MM.1S (cell line): ENCODE results near the gene SLC1A1.

Experiments used
- DNase-seq: peaks from one replicate; pipeline ENCODE4 v3.0.0-alpha.2; 2015
- H2AFZ ChIP-seq: fragments of 300-600 bp; sonication (generic); 2 replicates; pipeline ENCODE4 v1.6.0; 2016; ENCODE audit warnings: antibody characterized with exemption, low read length
- H3F3A ChIP-seq: fragments of 300-600 bp; sonication (generic); 2 replicates; pipeline ENCODE4 v1.6.1; 2016; ENCODE audit warnings: mild to moderate bottlenecking, antibody characterized with exemption, low read length, moderate library complexity, mixed read lengths; ENCODE audit not compliant: insufficient read depth
- H3K27ac ChIP-seq: fragments of 300-600 bp; sonication (generic); 2 replicates; pipeline ENCODE4 v1.5.1; 2016; ENCODE audit warnings: mild to moderate bottlenecking, low read length
- H3K27me3 ChIP-seq: fragments of 300-600 bp; sonication (generic); replicated peaks from 2 replicates; pipeline ENCODE4 v1.6.0; 2016; ENCODE audit warnings: low read length; ENCODE audit not compliant: insufficient read depth
- H3K36me3 ChIP-seq: fragments of 300-600 bp; sonication (generic); replicated peaks from 2 replicates; pipeline ENCODE4 v1.6.1; 2016; ENCODE audit warnings: mild to moderate bottlenecking, low read length, mixed read lengths; ENCODE audit not compliant: insufficient read depth
- H3K4me1 ChIP-seq: fragments of 300-600 bp; sonication (generic); 2 replicates; pipeline ENCODE4 v1.6.1; 2016; ENCODE audit warnings: low read length, mixed read lengths
- H3K4me2 ChIP-seq: fragments of 300-600 bp; sonication (generic); 2 replicates; pipeline ENCODE4 v1.6.0; 2016; ENCODE audit warnings: low read depth, low read length
- H3K4me3 ChIP-seq: fragments of 300-600 bp; sonication (generic); 2 replicates; pipeline ENCODE4 v1.5.1; 2016; ENCODE audit warnings: low read length, mixed read lengths
- H3K79me2 ChIP-seq: fragments of 300-600 bp; sonication (generic); 2 replicates; pipeline ENCODE4 v1.6.1; 2016; ENCODE audit warnings: mixed run types, low read length, mixed read lengths
- H3K9ac ChIP-seq: fragments of 300-600 bp; sonication (generic); 2 replicates; pipeline ENCODE4 v1.6.1; 2016; ENCODE audit warnings: low read length, mixed read lengths
- H3K9me2 ChIP-seq: fragments of 300-600 bp; sonication (generic); replicated peaks from 2 replicates; pipeline ENCODE4 v1.6.1; 2016; ENCODE audit warnings: mild to moderate bottlenecking, low read length, mixed read lengths; ENCODE audit not compliant: insufficient read depth
- H3K9me3 ChIP-seq: fragments of 300-600 bp; sonication (generic); replicated peaks from 2 replicates; pipeline ENCODE4 v1.6.1; 2016; ENCODE audit warnings: mild to moderate bottlenecking, low read length, mixed read lengths; ENCODE audit not compliant: insufficient read depth
- H4K20me1 ChIP-seq: fragments of 300-600 bp; sonication (generic); 2 replicates; pipeline ENCODE4 v1.6.1; 2016; ENCODE audit warnings: mild to moderate bottlenecking, low read length, moderate library complexity, mixed read lengths; ENCODE audit not compliant: insufficient read depth
- EZH2 ChIP-seq: fragments of 300-600 bp; sonication (generic); optimal IDR thresholded peaks from 2 replicates; pipeline ENCODE3; 2017; ENCODE audit warnings: low read depth, mild to moderate bottlenecking, antibody characterized with exemption, low read length, mixed read lengths
- EZH2phosphoT487 ChIP-seq: fragments of 300-600 bp; sonication (generic); IDR thresholded peaks from 2 replicates; pipeline ENCODE4 v1.6.1; 2018; ENCODE audit warnings: antibody characterized with exemption, low read length
- TF ChIP-seq, protein P1 (sequence below): fragments of 300-600 bp; sonication (generic); IDR thresholded peaks from 2 replicates; pipeline ENCODE4 v1.5.1; 2016; ENCODE audit warnings: antibody characterized with exemption, low read length, mixed read lengths

SLC1A1 gene

DNA sequence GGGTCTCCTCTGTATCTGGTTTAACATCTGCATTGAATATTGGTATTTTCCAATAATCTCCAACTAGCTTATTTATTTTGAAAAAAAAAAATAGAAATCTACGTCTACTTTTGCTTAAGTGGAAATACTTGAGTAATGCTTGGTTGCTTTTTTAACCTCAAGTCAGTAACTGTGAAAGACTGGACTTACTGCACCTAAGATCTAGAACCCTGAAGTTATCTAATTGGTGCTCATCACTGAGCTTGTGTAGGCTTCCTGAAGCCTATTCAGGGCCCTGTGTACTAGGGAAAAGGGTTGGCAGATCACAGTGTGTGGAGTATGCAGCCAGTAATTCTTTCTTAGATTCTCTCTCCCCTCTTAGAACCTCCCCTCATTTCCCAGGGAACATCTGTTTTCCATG lies 16.2 kb downstream of the SLC1A1 start:
- Histone ChIP-seq H2AFZ (no peak overlapping the region), H3K4me3 (no peak overlapping the region), H4K20me1 (no peaks in the 10 kb centered on the region), H3K79me2 (no peaks in the 10 kb centered on the region), H3K9ac (no peak overlapping the region), H3K4me1 (no peaks in the 10 kb centered on the region), H3K27me3 (no peaks in the 10 kb centered on the region), H3K4me2 (no peak overlapping the region), H3K9me2 (no peaks in the 10 kb centered on the region), H3F3A (no peaks in the 10 kb centered on the region), H3K36me3 (no peaks in the 10 kb centered on the region), H3K9me3 (no peaks in the 10 kb centered on the region), H3K27ac (no peak overlapping the region)
- TF ChIP-seq, protein P1, sequence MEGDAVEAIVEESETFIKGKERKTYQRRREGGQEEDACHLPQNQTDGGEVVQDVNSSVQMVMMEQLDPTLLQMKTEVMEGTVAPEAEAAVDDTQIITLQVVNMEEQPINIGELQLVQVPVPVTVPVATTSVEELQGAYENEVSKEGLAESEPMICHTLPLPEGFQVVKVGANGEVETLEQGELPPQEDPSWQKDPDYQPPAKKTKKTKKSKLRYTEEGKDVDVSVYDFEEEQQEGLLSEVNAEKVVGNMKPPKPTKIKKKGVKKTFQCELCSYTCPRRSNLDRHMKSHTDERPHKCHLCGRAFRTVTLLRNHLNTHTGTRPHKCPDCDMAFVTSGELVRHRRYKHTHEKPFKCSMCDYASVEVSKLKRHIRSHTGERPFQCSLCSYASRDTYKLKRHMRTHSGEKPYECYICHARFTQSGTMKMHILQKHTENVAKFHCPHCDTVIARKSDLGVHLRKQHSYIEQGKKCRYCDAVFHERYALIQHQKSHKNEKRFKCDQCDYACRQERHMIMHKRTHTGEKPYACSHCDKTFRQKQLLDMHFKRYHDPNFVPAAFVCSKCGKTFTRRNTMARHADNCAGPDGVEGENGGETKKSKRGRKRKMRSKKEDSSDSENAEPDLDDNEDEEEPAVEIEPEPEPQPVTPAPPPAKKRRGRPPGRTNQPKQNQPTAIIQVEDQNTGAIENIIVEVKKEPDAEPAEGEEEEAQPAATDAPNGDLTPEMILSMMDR: no peak
- TF ChIP-seq EZH2phosphoT487 (no peak), EZH2 (no peak)
- DNase-seq: no peak

GRCh38 chr9:4507306-4508130 lies 17.2 kb downstream of the SLC1A1 start:
- TF ChIP-seq EZH2 (no peak), EZH2phosphoT487 (no peak)
- TF ChIP-seq, protein P1: no peak
- no peak overlapping the region for H3K27ac ChIP-seq

DNA sequence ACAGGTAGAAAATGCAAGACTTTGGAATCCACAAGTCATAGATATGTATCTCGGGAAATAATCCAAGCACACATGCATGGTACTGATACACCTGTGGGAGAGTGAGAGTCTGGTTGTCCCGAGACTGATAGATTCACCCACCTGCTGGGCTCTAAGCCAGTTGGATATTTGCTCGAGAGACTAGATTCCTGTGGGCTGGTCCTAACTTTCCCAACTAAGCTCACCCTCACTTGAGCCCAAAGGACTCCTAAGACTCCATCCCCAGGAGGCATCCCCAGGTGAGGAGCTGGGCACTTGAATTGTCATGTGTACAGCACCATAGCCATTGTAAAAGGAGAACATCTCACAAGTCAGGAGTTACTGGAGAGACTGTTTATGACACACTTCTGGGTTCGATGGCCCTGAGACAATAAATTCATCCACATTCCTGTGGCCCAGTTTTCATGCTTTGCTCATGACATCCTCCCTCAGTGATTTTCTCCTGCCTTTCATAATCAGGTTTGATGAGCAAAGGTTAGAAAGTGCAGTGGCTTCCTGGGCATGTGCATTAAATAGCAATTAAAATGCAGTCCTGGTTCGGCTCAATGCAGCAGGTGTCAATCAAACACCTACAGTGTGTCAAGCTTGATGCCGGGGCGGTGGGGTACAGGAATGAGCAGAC lies 18.1 kb downstream of the SLC1A1 start:
- H4K20me1 ChIP-seq: no peaks in the 10 kb centered on the region
- no peaks in the 10 kb centered on the region for H3K36me3 ChIP-seq
- TF ChIP-seq EZH2 (no peak), EZH2phosphoT487 (no peak)
- TF ChIP-seq, protein P1: no peak
- no peak overlapping the region for H2AFZ ChIP-seq
- no peak overlapping the region for H3K27ac ChIP-seq
- no peak overlapping the region for H3K9ac ChIP-seq
- no peak for DNase-seq
- no peaks in the 10 kb centered on the region for H3K4me1 ChIP-seq
- no peaks in the 10 kb centered on the region for H3K79me2 ChIP-seq
- H3K9me2 ChIP-seq: no peaks in the 10 kb centered on the region
- H3K9me3 ChIP-seq: no peaks in the 10 kb centered on the region
- H3K27me3 ChIP-seq: no peaks in the 10 kb centered on the region
- no peaks in the 10 kb centered on the region for H3F3A ChIP-seq
- no peak overlapping the region for H3K4me3 ChIP-seq
- no peak overlapping the region for H3K4me2 ChIP-seq

More at GRCh38 chr9:4507306-4508130, 17.2 kb downstream of the SLC1A1 start:
- Histone ChIP-seq H4K20me1 (no peaks in the 10 kb centered on the region), H3K27me3 (no peaks in the 10 kb centered on the region), H3K4me3 (no peak overlapping the region), H3K9me2 (no peaks in the 10 kb centered on the region), H3K4me2 (no peak overlapping the region), H3K9me3 (no peaks in the 10 kb centered on the region), H3F3A (no peaks in the 10 kb centered on the region), H3K4me1 (no peaks in the 10 kb centered on the region), H3K79me2 (no peaks in the 10 kb centered on the region), H2AFZ (no peak overlapping the region), H3K36me3 (no peaks in the 10 kb centered on the region), H3K9ac (no peak overlapping the region)
- DNase-seq: no peak
